Measurements from ENCODE around the gene PCBP3.

The PCBP3 gene

GRCh38 chr21:45870851-45871615 is 227.5 kb downstream of the PCBP3 start:
- H3K4me2 ChIP-seq (ENCODE audit: low read depth, low read length): no peak overlapping the region
- H3F3A ChIP-seq (ENCODE audit: insufficient read depth, low read length): no peaks in the 10 kb centered on the region
- H3K9me2 ChIP-seq (replicated peaks; ENCODE audit: insufficient read depth, low read length): no peaks in the 10 kb centered on the region
- H3K9me3 ChIP-seq (replicated peaks; ENCODE audit: insufficient read depth, low read length): no peaks in the 10 kb centered on the region
- no peaks in the 10 kb centered on the region for H3K79me2 ChIP-seq (ENCODE audit: low read length)
- no peaks in the 10 kb centered on the region for H3K36me3 ChIP-seq (replicated peaks; ENCODE audit: insufficient read depth, low read length)
- no peak overlapping the region for H2AFZ ChIP-seq (ENCODE audit: low read length)
- no peak overlapping the region for H3K9ac ChIP-seq (ENCODE audit: low read length)
- peaks cover 49% of the 10 kb centered on the region for H3K27me3 ChIP-seq (replicated peaks; ENCODE audit: insufficient read depth, low read length)
- no peaks in the 10 kb centered on the region for H3K4me1 ChIP-seq (ENCODE audit: low read length)
- TF ChIP-seq CTCF (IDR thresholded peaks at IDR 0.05; ENCODE audit: low read length): no peak
- TF ChIP-seq EZH2phosphoT487 (IDR thresholded peaks at IDR 0.05; ENCODE audit: low read length): no peak
- TF ChIP-seq EZH2 (optimal IDR thresholded peaks at IDR 0.05; ENCODE audit: low read depth, low read length): no peak
- no peak overlapping the region for H3K4me3 ChIP-seq (ENCODE audit: low read length)
- H4K20me1 ChIP-seq (ENCODE audit: insufficient read depth, low read length): no peaks in the 10 kb centered on the region
- no peak overlapping the region for H3K27ac ChIP-seq (ENCODE audit: low read length)
- DNase-seq: no peak

DNA sequence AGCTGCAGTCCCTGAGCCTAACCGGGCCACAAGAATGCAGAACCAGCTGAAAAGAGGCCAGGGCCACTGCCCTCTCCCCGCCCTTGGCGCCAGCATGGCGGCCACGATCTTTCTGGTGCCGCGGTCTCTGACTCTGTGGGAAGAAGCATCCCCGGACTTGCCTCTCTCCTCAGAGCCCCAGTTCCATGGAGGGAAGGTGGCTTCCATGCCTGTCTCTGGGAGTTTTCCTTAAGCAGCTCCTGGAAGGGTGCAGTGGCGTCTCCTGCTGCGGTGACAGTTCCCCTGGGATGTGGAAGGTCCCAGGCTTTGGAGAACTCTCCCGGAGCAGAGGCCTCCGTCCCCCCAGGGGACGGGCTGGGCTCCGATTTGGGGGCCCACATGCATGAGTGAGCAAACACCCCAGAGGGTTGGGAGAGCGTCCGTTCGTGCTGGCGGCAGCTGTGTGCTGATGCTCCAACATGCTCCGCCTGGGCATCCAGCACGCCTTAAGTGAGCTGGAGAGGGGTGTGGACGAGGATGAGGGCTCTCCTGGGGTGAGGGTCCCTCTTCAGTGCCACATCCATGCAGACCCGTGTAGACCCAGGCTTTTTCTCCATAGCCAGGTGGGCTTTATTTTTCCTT is 228.2 kb downstream of the PCBP3 start:
- H3K4me1 ChIP-seq (ENCODE audit: low read length): no peaks in the 10 kb centered on the region
- no peaks in the 10 kb centered on the region for H3F3A ChIP-seq (ENCODE audit: insufficient read depth, low read length)
- H3K27me3 ChIP-seq (replicated peaks; ENCODE audit: insufficient read depth, low read length): peaks cover 56% of the 10 kb centered on the region
- no peak overlapping the region for H3K4me2 ChIP-seq (ENCODE audit: low read depth, low read length)
- no peaks in the 10 kb centered on the region for H3K9me2 ChIP-seq (replicated peaks; ENCODE audit: insufficient read depth, low read length)
- H3K27ac ChIP-seq (ENCODE audit: low read length): no peak overlapping the region
- no peaks in the 10 kb centered on the region for H3K9me3 ChIP-seq (replicated peaks; ENCODE audit: insufficient read depth, low read length)
- no peaks in the 10 kb centered on the region for H3K36me3 ChIP-seq (replicated peaks; ENCODE audit: insufficient read depth, low read length)
- no peak for DNase-seq
- no peak overlapping the region for H2AFZ ChIP-seq (ENCODE audit: low read length)
- no peak for TF ChIP-seq EZH2 (optimal IDR thresholded peaks at IDR 0.05; ENCODE audit: low read depth, low read length)
- no peaks in the 10 kb centered on the region for H3K79me2 ChIP-seq (ENCODE audit: low read length)
- H3K4me3 ChIP-seq (ENCODE audit: low read length): no peak overlapping the region
- H3K9ac ChIP-seq (ENCODE audit: low read length): no peak overlapping the region
- no peaks in the 10 kb centered on the region for H4K20me1 ChIP-seq (ENCODE audit: insufficient read depth, low read length)

- TF ChIP-seq EZH2 (optimal IDR thresholded peaks at IDR 0.05; ENCODE audit: low read depth, low read length): no peak
- no peak for TF ChIP-seq CTCF (IDR thresholded peaks at IDR 0.05; ENCODE audit: low read length)
- no peak for TF ChIP-seq EZH2phosphoT487 (IDR thresholded peaks at IDR 0.05; ENCODE audit: low read length)
- H3K79me2 ChIP-seq (ENCODE audit: low read length): no peaks in the 10 kb centered on the region
- no peaks in the 10 kb centered on the region for H3F3A ChIP-seq (ENCODE audit: insufficient read depth, low read length)
- H3K36me3 ChIP-seq (replicated peaks; ENCODE audit: insufficient read depth, low read length): no peaks in the 10 kb centered on the region
- no peak overlapping the region for H2AFZ ChIP-seq (ENCODE audit: low read length)
- no peaks in the 10 kb centered on the region for H3K9me3 ChIP-seq (replicated peaks; ENCODE audit: insufficient read depth, low read length)
- H3K27ac ChIP-seq (ENCODE audit: low read length): no peak overlapping the region
- H4K20me1 ChIP-seq (ENCODE audit: insufficient read depth, low read length): no peaks in the 10 kb centered on the region
- H3K4me2 ChIP-seq (ENCODE audit: low read depth, low read length): no peak overlapping the region
- H3K9me2 ChIP-seq (replicated peaks; ENCODE audit: insufficient read depth, low read length): no peaks in the 10 kb centered on the region
- H3K4me3 ChIP-seq (ENCODE audit: low read length): no peak overlapping the region
- H3K9ac ChIP-seq (ENCODE audit: low read length): no peak overlapping the region
- H3K4me1 ChIP-seq (ENCODE audit: low read length): no peaks in the 10 kb centered on the region
- peaks cover 63% of the 10 kb centered on the region for H3K27me3 ChIP-seq (replicated peaks; ENCODE audit: insufficient read depth, low read length)
- no peak for DNase-seq
These were observed 228.9 kb downstream of the PCBP3 start for GRCh38 chr21:45872471-45872870.

DNA sequence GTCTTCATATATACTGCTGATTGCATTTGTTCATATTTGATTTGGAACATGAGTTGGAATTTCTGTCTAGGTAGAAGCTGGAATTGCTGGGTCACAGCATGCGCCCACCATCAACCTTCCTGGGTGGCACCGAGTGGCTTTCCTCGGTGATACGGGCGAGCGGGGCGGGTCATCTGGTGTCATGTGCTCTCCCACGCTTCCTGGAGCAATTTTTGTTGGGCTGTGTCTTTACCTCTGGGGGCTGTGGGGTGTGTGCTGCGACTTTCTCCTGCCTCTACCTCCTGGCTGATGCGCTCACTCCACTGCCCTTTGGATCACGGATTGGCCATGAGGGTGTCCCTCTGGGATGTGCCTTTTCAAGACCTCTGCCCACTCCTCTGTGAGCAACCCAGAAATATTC is 229.4 kb downstream of the PCBP3 start:
- Histone ChIP-seq H3K36me3 (replicated peaks; ENCODE audit: insufficient read depth, low read length) (no peaks in the 10 kb centered on the region), H3K4me3 (ENCODE audit: low read length) (no peak overlapping the region), H3K9me2 (replicated peaks; ENCODE audit: insufficient read depth, low read length) (no peaks in the 10 kb centered on the region), H2AFZ (ENCODE audit: low read length) (no peak overlapping the region), H3K9me3 (replicated peaks; ENCODE audit: insufficient read depth, low read length) (no peaks in the 10 kb centered on the region), H3F3A (ENCODE audit: insufficient read depth, low read length) (no peaks in the 10 kb centered on the region), H4K20me1 (ENCODE audit: insufficient read depth, low read length) (no peaks in the 10 kb centered on the region), H3K27ac (ENCODE audit: low read length) (no peak overlapping the region), H3K4me2 (ENCODE audit: low read depth, low read length) (no peak overlapping the region), H3K4me1 (ENCODE audit: low read length) (no peaks in the 10 kb centered on the region), H3K9ac (ENCODE audit: low read length) (no peak overlapping the region), H3K27me3 (replicated peaks; ENCODE audit: insufficient read depth, low read length) (peaks cover 66% of the 10 kb centered on the region), H3K79me2 (ENCODE audit: low read length) (no peaks in the 10 kb centered on the region)
- TF ChIP-seq EZH2 (optimal IDR thresholded peaks at IDR 0.05; ENCODE audit: low read depth, low read length) (no peak), EZH2phosphoT487 (IDR thresholded peaks at IDR 0.05; ENCODE audit: low read length) (no peak), CTCF (IDR thresholded peaks at IDR 0.05; ENCODE audit: low read length) (no peak)
- no peak for DNase-seq

Measured in MM.1S (cell line).